ENCODE measurements around the gene MEGF6. TPM values are rescaled to one million over a fixed set of nuclear protein-coding genes. Genes with fewer than 3 reads are reported as not detected.

The MEGF6 gene
- total and polyA plus RNA-seq, 9 of the 15 experiments (the other 6 are each of a cell fraction or from before 2014, with no cell fraction given): 0.03 to 1.7 (median 0.24) TPM; not detected in 3

GRCh38 chr1:3625151-3625907 is 14.0 kb upstream of the MEGF6 start (continued):
- TF ChIP-seq ZNF639 (CRISPR knock-in tag; conservative IDR thresholded peaks at IDR 0.05 in 1 of 2, IDR thresholded peaks at IDR 0.05 in 1 of 2) (no peak), CXXC5 (CRISPR knock-in tag; IDR thresholded peaks at IDR 0.05) (peak; percentile 85), CHCHD3 (CRISPR knock-in tag; IDR thresholded peaks at IDR 0.05) (no peak), E2F4 (CRISPR knock-in tag; IDR thresholded peaks at IDR 0.05; ENCODE audit: low read depth) (no peak), FOXP4 (CRISPR knock-in tag; IDR thresholded peaks at IDR 0.05; ENCODE audit: borderline replicate concordance) (no peak; the same call in 1 of the 2 replicates), ZNF3 (CRISPR knock-in tag; IDR thresholded peaks at IDR 0.05) (no peak), ZNF217 (CRISPR knock-in tag; IDR thresholded peaks at IDR 0.05) (no peak), NELFE (IDR thresholded peaks at IDR 0.05; ENCODE audit: insufficient read depth, insufficient read length) (no peak), L3MBTL2 (IDR thresholded peaks at IDR 0.05) (peak; percentile 39; the same call in 1 of the 2 replicates), ZBTB8A (IDR thresholded peaks at IDR 0.05; ENCODE audit: partially characterized antibody) (no peak), CEBPZ (IDR thresholded peaks at IDR 0.05; ENCODE audit: borderline replicate concordance, low read depth, low read length) (no peak), ZNF699 (CRISPR knock-in tag; IDR thresholded peaks at IDR 0.05; ENCODE audit: insufficient replicate concordance) (no peak), NR0B1 (IDR thresholded peaks at IDR 0.05; ENCODE audit: partially characterized antibody) (no peak), HDAC3 (IDR thresholded peaks at IDR 0.05; ENCODE audit: borderline replicate concordance, partially characterized antibody) (no peak), ZNF174 (CRISPR knock-in tag; IDR thresholded peaks at IDR 0.05) (no peak), NFRKB (IDR thresholded peaks at IDR 0.05; ENCODE audit: low read depth) (no peak), ZNF282 (CRISPR knock-in tag; IDR thresholded peaks at IDR 0.05) (no peak)

Data from K562 (cell line).